Measurements from ENCODE around the gene DDIT4. TPM values are rescaled to one million over a fixed set of nuclear protein-coding genes. Genes with fewer than 3 reads are reported as not detected.
"Not testable (repeated sequence)": the region's sequence is repeated elsewhere in the genome, so short reads cannot be mapped to it uniquely, and the experiment has no call there.

Gene DDIT4
- total RNA-seq, 1 donor from 2014 or later, result 192 TPM

DNA sequence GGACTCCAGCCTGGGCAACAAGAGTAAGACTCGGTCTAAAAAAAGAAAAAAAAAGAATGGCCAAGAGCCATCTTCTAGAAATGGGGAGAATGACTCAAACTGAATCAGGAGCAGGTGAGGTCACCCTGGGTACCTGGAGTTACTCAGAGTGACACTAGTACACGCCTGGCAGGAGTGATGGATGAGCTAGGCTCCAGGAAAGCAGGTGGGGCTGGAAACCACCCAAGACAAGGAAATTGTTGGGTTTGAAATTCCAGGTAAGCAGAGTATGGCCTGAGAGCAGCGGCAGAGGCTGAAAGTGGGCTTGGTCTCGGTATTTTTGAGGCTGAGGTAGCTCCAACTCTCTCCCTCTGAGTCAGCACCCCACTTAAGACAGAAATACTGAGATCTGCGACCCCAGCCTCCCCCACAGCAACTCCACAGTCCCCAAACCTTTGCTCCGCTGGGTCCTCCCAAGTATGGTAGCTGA is 18.5 kb downstream of the DDIT4 start:
- DNase-seq (ENCODE audit: low spot score), result peak; percentile 74

DNA sequence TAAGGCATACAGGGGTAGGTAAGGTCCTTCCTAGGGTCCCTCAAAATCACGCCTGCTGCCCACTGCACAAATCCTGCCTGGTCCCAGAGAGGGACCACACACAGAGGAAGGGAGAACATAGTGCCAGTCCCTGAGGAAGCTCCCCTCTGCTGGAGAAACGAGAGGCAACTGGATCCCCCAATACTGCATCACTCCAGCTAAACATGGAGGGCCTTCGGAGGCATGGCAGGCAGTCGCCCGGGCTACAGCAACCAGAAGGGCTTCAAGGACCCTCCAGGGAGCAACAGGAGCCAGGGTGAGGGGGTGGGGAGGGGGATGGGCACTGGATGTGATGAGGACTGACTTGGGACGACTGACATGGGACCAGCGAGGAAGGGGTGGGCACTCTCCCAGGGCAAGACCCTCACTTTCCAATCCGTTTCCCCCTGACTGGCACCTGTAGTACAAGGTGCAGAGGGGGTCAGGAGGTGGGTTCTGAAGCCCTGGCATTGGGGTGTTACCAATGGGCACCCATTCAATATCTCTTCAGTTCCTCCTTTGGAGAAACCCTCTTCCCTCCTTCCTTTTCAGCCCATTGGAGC is 21.7 kb downstream of the DDIT4 start:
- no peak for DNase-seq (ENCODE audit: low spot score)

DNA sequence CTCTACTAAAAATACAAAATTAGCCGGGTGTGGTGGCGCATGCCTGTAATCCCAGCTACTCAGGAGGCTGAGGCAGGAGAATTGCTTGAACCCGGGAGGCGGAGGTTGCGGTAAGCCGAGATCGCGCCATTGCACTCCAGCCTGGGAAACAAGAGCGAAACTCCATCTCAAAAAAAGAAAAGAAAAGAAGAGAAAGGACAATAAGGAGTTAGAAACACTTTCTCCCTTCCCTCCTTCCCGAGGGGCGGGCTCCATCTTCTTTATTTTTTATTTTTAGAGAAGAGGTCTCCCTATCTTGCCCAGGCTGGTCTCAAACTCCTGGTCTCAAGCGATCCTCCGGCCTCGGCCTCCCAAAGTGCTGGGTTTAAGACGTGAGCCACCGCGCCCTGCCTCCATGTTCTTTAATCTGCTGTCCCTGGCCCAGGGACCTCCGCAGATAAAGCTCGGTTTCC is 23.1 kb downstream of the DDIT4 start:
- not testable (repeated sequence) for DNase-seq (ENCODE audit: low spot score)

DNA sequence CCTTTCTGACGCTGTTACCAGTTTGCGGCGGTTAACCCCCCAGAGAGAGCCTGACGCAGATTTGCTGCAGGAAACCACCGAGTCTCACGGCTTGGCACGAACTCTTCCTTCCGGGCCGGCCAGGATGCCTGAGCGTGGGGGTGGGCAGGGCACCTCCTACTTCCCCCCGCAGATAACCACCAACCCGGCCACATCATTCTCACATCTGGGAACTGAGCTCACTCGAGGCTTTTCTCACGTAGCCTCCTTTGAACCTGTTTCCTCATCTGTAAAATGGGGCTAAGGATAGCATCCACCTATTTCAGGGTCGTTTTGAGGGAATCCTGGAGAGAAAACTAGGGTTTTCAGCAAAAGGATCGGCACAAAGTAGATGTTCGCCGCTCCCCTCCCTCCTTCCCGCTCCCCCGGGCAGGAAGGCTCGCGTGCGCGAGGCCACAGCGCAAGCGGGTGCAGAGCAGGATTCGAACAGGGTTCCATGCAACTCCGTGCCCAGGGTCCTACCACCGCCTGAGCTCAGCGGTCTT is 23.6 kb downstream of the DDIT4 start:
- peak; percentile 81 for DNase-seq (ENCODE audit: low spot score)

DNA sequence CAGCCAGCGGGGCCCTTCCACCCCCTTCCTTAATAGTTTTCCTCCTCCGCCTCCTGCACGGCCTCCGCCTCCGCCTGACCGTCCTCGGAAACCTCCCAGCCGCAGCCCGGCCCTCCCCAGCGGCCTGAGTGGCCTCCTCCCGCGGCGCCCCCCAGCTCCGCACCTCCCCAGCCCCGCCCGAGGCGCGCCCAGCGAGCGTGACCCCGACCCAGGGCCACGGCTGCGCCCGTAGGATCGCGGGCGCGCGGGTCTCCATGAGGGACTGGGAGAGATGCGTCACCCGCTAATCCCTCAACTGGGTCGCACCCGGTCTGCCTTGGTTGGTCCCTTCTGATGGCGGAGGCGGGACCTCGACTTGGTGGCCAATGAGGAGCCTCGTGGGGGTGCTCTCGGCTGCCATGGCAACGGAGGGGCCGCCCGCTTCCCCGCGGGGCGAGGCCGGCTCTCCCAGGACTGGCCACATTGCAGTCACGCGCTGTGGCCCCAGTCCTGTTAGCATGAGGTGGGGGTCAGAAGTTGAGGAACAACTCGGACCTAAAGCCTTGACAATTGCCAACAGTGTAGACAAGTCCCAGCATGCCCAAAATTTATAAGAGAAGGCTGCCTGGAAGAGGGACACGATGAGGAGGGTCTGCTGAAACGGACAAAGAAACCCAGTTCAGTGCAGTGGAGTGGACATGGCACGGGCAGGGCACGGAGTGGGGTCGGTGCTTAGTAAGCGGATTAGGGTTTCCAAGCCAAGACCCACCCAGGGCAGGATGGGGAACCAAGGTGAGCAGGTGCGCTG is 24.3 kb downstream of the DDIT4 start:
- peak; percentile 99 for DNase-seq (ENCODE audit: low spot score)

DNA sequence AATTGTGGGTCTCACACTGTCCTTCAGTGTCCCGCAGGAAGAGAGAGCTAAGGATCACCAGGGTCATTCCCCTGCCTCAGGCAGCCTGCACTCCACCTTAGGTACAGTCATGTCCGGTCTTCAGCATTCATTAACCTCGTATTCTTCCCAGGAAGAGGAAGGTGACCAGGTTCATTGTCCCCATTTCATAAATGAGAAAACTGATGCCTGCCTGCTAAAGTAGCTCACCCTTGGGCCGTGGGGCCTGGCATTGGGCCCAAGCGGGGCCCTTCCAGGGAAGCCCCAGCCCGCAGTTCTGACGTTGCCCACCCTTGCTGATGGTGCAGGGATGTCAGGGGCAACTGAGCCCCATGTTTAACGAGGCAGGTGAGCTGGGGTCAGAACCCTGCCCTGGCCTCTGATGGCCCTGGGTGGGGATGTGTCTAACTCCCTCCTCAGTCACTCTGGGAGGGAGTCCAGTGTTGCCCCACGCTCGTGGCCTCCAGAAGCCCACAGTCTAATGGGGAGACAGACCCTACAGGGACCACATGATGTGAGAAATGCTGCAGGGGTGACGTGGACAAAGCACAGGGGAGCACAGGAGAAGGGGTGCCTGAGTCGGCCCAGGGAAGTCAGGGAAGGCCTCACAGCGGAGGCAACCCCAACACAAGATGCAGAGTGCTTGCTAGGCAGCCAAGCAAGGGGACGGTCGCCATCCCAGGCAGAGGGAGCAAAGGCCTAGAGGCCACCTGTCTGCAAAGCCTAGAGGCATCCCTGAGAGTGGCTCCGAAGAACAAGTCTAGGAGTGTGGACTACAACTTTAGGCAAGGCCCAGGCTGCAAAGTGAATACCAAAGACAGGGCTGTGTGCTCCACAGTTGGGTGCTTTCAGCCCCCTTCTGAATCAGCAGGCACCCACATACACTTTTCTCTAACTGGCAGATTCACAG is 25.1 kb downstream of the DDIT4 start:
- DNase-seq (ENCODE audit: low spot score), result no peak

DNA sequence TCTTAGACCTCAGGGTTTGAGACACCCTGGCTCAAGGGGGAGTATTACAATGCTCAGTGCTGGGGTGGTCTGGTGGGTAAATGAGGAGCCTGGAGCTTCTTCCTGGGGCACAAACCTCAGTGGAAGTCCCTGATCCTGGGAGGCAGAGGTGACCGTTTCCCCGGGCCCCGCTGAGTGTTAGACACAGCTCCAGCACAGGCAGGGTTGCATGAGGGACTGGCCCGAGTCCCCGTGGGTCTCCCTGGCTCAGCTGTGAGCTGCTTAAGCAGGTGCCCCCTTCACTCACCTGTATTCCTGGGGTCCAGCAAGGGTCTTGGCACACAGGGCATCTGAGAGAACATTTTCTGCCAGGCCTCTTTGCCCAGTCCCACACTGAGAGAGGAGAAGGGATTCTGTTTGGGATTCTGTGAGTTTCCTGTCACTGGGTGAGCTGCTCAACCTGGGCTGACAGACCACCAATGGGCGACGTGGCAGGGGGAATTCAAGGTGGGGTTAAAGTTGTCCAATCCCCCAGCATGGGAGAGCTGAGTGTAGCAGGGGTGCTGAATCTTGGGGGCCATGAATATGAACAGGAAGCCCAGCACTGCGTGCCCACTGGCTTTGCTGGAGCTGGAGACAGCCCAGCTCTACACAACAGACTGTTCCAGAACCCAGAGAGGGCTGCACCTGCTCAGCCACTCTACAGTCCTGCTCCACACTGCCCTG is 29.9 kb downstream of the DDIT4 start:
- DNase-seq (ENCODE audit: low spot score), result no peak

DNA sequence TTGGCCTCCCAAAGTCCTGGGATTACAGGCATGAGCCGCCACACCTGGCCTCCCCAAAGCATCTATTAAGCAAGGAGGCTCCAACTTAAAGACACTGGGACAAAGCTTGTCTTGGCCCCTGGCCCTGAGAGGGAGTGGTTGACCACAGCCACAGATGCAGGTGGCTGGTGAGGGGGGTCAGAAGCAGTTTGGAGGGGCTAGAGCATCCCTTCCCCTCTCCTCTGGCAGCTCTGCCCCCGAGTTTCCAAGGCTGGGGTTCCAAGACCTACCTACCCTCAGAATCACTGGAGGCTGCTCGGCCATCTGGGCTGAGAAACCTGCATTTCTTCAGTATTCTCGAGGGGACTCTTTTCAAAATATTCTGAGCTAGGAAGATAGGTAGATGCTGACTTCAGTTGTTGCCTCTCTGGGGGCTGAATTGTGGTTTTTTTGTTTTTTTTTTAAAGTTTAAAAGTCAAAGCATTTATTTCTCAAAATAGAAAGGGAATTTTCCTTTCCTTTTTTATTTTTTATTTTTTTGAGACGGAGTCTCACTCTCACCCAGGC is 32.6 kb downstream of the DDIT4 start:
- DNase-seq (ENCODE audit: low spot score), result no peak

DNA sequence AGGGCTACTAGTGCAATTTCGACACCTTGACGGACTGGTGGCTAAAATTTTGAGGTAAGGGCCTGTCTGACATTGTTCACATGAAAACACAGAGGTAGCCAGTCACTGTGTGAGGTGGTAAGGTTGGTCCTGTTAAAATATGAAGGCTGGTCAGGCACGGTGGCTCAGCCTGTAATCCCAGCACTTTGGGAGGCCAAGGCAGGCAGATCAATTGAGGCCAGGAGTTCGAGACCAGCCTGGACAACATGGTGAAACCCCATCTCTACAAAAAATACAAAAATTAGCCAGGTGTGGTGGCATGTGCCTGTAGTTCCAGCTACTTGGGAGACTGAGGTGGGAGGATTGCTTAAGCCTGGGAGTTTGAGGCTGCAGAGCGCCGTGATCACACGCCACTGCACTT is 34.0 kb downstream of the DDIT4 start:
- DNase-seq (ENCODE audit: low spot score), result not testable (repeated sequence)

DNA sequence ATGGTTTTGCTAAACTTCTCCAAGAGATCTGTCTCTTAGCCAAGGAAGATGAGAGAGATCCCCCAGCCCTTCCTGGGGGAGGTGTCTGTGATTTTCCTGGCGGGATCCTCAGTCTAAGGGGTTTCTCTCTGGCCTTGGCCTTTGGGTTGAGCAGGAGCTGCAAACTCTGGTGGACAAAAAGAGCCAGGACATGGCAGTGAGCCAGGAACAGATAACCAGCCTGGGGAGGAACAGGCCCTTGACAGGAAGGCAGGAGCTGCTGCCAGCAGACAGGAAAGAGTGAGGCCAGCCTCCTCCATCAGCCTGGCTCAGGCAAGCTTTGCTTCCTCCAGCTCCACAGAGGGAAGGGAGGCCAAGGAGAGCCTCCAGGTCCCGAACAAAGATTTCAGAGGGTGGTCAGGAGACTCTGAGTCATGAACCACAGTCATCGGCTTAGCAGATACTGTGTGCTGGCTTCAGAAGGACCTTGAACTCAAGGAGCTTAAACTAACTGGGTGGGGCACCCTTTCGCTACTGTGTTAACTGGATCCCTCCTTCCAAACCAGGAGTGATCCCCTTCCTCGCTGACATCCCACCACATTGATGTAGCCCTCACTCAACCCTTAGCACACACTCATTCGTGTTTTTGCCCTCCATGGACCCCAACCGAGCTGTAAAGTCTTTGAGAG is 34.7 kb downstream of the DDIT4 start:
- peak; percentile 86 for DNase-seq (ENCODE audit: low spot score)

DNA sequence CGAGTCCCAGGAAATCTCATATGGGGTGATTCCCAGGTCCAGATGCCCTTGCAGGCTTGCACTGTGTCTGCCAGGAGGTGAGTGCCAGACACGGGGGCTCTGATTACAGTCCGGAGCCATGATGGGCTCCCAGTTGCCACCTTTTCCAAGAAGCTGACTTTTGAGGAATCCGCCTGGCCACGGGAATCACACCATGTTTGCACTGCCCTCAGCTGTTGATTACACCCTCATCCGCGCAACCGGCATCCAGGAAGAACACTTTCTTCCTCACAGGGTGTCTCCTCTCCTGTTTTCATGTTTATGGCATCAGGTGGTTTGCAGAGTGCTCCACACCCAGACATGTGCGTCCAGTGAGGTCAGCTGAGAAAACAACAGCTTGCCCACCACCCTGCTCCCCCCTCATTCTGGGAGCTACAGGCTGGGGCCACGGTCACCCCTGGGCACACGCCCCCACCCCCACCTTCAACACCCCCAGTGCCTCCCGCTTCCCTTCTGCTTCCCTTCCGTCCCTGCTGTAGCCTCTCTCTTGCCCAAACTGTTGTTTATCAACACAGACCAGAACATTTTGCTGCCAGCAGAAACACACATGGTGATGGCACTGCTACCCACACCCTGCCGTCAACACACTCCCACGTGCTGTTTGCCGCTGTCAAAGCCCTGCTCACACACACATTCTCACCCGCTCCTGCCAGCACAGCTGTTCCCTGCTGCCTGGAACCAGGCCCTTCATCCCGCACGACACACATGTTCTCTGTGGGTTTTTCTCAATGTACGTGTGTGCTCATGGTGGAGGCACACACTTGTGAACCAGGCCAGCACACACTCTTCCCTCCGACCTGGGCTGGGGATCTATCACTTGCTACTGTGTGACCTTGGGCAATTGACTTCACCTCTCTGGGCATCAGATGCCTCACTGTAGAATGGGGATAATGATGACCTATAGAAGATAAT is 35.8 kb downstream of the DDIT4 start:
- DNase-seq (ENCODE audit: low spot score), result no peak

DNA sequence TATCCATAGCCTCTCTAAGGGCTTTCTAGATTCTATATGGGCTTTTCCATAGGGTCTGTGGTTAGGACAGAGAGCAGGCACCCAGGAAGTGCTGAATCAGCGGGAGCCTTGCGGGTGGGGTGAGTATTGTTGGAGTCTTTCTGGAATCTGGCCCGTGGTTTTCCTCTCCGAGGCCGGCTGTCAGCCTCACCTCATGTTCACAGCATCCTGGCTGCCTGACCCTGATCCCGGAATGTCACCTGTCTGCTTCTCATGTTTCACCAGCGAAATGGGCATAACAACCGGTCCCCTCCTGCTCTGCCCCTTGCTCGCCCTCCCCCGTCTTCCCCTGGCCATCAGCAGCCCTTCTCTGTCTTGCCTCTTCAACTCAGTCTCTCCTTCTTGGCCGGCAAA is 36.5 kb downstream of the DDIT4 start:
- no peak for DNase-seq (ENCODE audit: low spot score)

DNA sequence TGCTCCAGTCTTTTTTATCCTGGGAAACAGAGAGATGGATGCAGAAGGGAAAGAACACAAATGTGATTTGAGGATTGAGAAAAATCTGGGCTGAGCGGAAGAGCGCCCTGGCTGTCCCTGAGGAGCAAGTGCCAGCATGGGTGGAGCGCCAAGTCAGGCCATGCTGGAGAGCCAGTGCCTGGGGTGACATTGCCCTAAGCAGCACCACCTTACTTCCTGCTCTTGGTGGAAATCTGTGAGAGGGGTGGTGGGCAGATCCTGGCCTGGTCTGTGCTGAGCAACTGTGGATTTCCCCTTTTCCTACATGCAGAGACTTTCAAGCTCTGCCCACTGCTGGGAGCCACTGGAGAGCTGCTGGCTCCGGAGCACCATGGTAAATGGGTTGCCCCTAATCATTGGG is 36.9 kb downstream of the DDIT4 start:
- no peak for DNase-seq (ENCODE audit: low spot score)

DNA sequence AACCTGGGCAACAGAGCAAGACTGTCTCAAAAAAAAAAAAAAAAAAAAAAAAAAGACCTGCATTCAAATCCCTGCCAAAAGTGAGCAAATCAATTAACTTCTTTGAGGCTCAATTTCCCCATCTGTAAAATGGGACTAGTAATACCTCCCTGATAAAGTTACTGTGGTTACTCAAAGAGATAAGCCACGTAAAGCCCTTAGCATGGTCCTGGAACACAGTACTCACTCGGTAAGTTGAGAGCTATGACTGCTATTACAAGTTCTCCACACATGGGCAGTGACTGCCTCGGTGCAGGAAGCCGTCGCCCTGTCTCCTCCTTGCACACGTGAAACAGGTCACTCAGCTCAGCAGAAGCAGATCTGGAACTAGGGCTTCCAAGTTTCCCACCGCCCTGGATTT is 37.9 kb downstream of the DDIT4 start:
- DNase-seq (ENCODE audit: low spot score), result no peak

DNA sequence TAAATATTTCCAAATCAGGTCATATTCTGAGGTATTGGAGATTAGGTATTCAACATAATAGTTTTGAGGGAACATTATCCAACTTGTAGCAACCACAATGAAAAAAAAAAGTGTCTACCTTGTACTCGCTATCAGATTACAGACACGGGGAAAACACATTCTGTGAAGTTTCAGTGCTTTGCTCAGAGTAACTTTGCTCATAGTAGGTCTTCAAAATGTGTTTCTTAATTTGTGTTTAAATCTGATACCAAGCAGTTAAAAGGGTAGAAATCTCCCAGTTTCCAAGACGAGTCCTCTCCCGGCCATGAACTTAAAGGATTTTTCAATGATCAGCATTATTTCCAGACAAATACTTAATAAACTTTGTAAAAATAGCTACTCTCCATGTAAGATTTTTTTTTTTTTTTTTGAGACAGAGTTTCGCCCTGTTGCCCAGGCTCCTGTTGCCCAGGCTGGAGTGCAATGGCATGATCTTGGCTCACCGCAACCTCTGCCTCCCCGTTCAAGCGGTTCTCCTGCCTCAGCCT is 39.2 kb downstream of the DDIT4 start:
- no peak for DNase-seq (ENCODE audit: low spot score)

DNA sequence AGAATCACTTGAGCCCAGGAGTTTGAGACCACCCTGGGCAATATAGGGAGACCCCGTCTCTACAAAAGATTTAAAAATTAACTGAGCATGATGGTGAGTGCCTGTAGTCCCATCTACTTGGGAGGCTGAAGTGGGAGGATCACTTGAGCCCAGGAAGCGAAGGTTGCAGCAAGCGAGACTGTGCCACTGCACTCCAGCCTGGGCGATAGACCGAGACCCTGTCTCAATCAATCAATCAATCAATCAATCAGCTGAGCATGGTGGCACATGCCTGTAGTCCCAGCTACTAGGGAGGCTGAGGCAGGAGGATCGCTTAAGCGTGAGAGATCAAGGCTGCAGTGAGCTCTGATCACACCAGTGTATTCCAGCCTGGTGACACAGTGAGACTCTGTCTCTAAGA is 40.5 kb downstream of the DDIT4 start:
- no peak for DNase-seq (ENCODE audit: low spot score)

DNA sequence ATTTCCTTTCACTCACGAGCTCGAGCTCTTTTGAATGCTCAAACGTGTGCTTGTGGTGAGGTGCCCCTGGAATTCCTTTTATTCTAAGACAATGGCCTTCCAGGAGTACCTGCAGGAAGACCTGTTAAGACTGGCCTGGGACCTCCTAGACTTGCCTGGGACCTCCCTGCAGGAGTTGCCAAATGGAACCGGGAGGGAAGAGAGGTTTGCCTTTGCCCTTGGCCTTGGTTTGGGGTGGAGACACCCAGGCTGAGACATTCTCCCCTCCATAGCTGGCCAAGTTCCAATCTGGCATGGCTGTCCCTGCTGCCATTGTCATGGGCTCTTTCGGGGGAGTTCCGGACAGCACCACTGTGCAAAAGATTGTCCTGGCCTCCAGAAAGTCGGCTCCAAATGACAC is 41.3 kb downstream of the DDIT4 start:
- DNase-seq (ENCODE audit: low spot score), result no peak

DNA sequence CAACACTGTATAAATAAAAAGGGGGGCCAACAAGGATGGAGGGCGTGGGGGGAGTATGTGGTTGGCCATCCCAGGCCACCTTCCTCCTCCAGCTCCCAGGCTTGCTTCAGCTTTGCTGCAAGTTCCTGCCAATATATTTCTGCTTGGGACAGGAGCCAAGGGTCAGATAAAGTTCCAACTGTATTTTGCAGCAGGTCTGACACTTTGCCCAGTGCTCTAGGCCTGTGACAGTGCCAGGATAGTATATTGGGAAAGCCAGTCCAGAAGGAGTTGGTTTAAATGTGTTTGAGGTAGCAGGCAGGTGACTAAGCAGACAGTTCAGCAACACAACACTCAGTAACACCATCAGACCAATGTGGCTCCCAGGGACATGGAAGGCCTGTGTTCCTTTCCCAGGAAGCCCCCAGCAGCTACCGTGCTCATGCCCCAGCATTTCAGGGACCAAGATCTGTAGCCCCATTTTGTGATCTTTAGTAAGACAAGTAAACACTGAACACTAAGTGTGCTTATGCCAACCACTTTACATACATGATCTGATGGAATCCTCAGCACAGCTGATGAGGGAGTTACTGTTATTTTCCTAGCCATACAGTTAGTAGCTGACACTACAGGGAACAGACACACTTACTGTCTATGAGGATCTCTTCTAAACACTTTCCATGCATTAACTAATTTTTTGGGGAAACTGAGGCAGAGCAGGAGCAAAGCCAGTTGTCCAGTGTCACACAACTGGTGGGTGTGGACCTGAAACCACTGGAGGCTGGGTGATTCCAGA is 42.1 kb downstream of the DDIT4 start:
- peak; percentile 75 for DNase-seq (ENCODE audit: low spot score)

Data from umbilical cord (tissue), 2 donors.